GM12878 (cell line): ENCODE data around the gene ME3. TPM values are rescaled to one million over a fixed set of nuclear protein-coding genes. Genes with fewer than 3 reads are reported as not detected.

Experiments
- BHLHE40 ChIP-seq, 2 experiments: fragments of 450-650 bp in 1 of 2; IDR thresholded peaks; 2 replicates each; pipeline ENCODE4 v1.6.1; 2011 to 2017; ENCODE audit warnings: low read depth in 2 of 2, borderline replicate concordance in 1 of 2, improper control_type of control experiment in 1 of 2, low read length in 1 of 2, mild to moderate bottlenecking in 1 of 2
- FOS ChIP-seq: IDR thresholded peaks from 3 replicates; pipeline ENCODE4 v1.6.1; 2011; ENCODE audit warnings: borderline replicate concordance; ENCODE audit not compliant: insufficient read length; ENCODE audit errors: extremely low read depth
- HDAC6 ChIP-seq: fragments of 200-600 bp; sonication (generic); IDR thresholded peaks from one replicate; pipeline ENCODE4 v1.8.0; 2017; ENCODE audit warnings: antibody characterized with exemption; ENCODE audit not compliant: unreplicated experiment
- HDGF ChIP-seq: fragments of 450-650 bp; IDR thresholded peaks from 2 replicates; pipeline ENCODE4 v1.6.1; 2016; ENCODE audit warnings: antibody characterized with exemption
- NFIC ChIP-seq: IDR thresholded peaks from 2 replicates; pipeline ENCODE4 v1.6.1; 2012; ENCODE audit warnings: low read depth, mild to moderate bottlenecking, inconsistent platforms, low read length, moderate library complexity
- RELA ChIP-seq: fragments of 450-650 bp; IDR thresholded peaks from 2 replicates; pipeline ENCODE4 v1.8.0; 2014; ENCODE audit warnings: borderline replicate concordance; ENCODE audit not compliant: partially characterized antibody
- SIN3A ChIP-seq: IDR thresholded peaks from 2 replicates; pipeline ENCODE4 v1.6.1; 2012; ENCODE audit warnings: low read depth, low read length, improper control_type of control experiment
- SMAD5 ChIP-seq: IDR thresholded peaks from 2 replicates; pipeline ENCODE4 v1.6.1; 2016; ENCODE audit warnings: antibody characterized with exemption, low read depth
- SPI1 ChIP-seq: IDR thresholded peaks from 2 replicates; pipeline ENCODE4 v1.6.1; 2011; ENCODE audit warnings: low read depth, mild to moderate bottlenecking, low read length, moderate library complexity, borderline replicate concordance; ENCODE audit not compliant: insufficient read depth
- ZSCAN29 ChIP-seq: fragments of 450-650 bp; IDR thresholded peaks from 2 replicates; pipeline ENCODE4 v1.6.1; 2017; ENCODE audit warnings: mild to moderate bottlenecking, moderate library complexity
- polyA plus RNA-seq, 11 experiments: library from polyadenylated mRNA; depleted of rRNA in 4 of 11; unstranded in 6 of 11; stranded (reverse) in 5 of 11; fragments of >200 nt; fragmentation: Nextera tagmentation in 4 of 11; fragmentation: Illumina TruSeq in 1 of 11; extraction: Ambion mirVana in 4 of 11; extraction: Trizol in 1 of 11; gene quantifications; 1 replicate in 1 of 11; 2 replicates in 10 of 11; pipeline versions ENCODE4 v1.2.1 to v1.2.3, GENCODE V29; 2011 to 2016; ENCODE audit warnings: inconsistent platforms in 2 of 11, missing spikeins in 2 of 11, low read depth in 1 of 11
- total RNA-seq, 4 experiments: library from RNA; depleted of rRNA in 3 of 4; stranded (reverse); fragments of >200 nt in 3 of 4; fragmentation: Illumina TruSeq in 1 of 4; extraction: Trizol in 1 of 4; gene quantifications; 2 replicates each; pipeline versions ENCODE4 v1.2.1 to v1.2.3, GENCODE V29; 2013 to 2021
- TF ChIP-seq, protein P1 (sequence below): fragments of 450-650 bp; IDR thresholded peaks from 2 replicates; pipeline ENCODE4 v1.6.1; 2016; ENCODE audit warnings: mild to moderate bottlenecking
- TF ChIP-seq, protein P2 (sequence below): fragments of 450-650 bp; IDR thresholded peaks from 2 replicates; pipeline ENCODE4 v1.6.1; 2017; ENCODE audit warnings: mild to moderate bottlenecking, low read depth, inconsistent platforms; ENCODE audit not compliant: poor library complexity, severe bottlenecking

ME3 gene
- total and polyA plus RNA-seq, 10 of the 15 experiments (the other 5 are each of a cell fraction or from before 2014, with no cell fraction given) = 0.06 to 0.40 (median 0.19) TPM; not detected in 2

DNA sequence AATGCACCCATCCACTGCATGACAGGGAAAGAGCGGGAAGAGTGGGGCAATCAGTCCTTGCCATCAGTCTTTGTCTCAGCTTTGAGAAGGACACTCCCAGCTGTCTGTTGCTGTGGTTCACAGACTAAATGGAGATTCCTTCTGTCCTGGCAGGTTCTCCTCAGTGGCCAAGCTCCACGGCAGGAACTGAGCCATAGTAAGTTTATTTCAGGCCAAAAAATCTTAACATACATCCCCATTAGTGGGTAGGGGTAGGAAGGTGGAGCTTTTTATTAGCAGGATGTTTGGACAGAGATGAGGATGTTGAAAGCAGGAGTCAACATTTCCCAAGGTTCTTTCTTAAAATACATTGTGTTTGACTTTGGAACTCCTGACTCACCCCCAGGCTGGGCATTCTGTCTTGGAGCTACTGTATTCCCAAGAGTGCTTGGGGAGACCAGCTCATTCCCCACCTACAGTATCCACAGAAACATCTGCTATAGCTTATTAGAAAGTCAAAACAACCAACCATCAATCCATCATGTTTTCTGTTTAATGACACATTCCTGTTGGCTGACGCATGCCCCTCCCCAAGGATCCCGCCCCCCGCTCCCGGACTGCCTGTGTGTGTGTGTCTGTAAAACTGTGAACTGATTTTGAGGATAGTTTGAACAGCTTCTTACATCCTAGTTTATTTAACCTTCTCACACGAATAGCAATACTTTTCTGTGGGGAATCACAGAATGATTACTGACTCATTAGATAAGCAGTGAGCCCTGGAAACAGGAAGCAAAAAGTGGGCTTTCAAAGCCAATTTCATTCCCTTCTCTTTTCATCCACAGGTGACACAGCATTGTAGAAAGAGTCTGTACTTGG is 188.2 kb downstream of the ME3 start (continued):
- TF ChIP-seq SPI1 = no peak
- TF ChIP-seq, protein P1, sequence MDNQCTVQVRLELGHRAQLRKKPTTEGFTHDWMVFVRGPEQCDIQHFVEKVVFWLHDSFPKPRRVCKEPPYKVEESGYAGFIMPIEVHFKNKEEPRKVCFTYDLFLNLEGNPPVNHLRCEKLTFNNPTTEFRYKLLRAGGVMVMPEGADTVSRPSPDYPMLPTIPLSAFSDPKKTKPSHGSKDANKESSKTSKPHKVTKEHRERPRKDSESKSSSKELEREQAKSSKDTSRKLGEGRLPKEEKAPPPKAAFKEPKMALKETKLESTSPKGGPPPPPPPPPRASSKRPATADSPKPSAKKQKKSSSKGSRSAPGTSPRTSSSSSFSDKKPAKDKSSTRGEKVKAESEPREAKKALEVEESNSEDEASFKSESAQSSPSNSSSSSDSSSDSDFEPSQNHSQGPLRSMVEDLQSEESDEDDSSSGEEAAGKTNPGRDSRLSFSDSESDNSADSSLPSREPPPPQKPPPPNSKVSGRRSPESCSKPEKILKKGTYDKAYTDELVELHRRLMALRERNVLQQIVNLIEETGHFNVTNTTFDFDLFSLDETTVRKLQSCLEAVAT = no peak
- TF ChIP-seq SMAD5 = no peak
- TF ChIP-seq NFIC = no peak
- TF ChIP-seq HDGF = no peak
- no peak for TF ChIP-seq BHLHE40 (IDR thresholded peaks at IDR 0.05; ENCODE audit: borderline replicate concordance in 1 of 2, low read depth in 2 of 2, low read length in 1 of 2)
- TF ChIP-seq, protein P2, sequence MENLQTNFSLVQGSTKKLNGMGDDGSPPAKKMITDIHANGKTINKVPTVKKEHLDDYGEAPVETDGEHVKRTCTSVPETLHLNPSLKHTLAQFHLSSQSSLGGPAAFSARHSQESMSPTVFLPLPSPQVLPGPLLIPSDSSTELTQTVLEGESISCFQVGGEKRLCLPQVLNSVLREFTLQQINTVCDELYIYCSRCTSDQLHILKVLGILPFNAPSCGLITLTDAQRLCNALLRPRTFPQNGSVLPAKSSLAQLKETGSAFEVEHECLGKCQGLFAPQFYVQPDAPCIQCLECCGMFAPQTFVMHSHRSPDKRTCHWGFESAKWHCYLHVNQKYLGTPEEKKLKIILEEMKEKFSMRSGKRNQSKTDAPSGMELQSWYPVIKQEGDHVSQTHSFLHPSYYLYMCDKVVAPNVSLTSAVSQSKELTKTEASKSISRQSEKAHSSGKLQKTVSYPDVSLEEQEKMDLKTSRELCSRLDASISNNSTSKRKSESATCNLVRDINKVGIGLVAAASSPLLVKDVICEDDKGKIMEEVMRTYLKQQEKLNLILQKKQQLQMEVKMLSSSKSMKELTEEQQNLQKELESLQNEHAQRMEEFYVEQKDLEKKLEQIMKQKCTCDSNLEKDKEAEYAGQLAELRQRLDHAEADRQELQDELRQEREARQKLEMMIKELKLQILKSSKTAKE = no peak
- TF ChIP-seq FOS = no peak
- TF ChIP-seq HDAC6 = no peak
- TF ChIP-seq ZSCAN29 = no peak
- TF ChIP-seq RELA = no peak
- no peak for TF ChIP-seq SIN3A
